HG03378 (cell line): ENCODE measurements around the gene FGGY.
"Not testable (repeated sequence)": the region's sequence is repeated elsewhere in the genome, so short reads cannot be mapped to it uniquely, and the experiment has no call there.

Source experiments
- ATAC-seq: cut with Tn5 transposase; IDR thresholded peaks from one replicate; pipeline ENCODE4 v1.9.1; 2021; ENCODE audit warnings: mild to moderate bottlenecking, moderate library complexity; ENCODE audit not compliant: unreplicated experiment

FGGY gene

GRCh38 chr1:59718064-59718988, 421.4 kb downstream of the FGGY start:
- no peak for ATAC-seq

- no peak for ATAC-seq
These were observed 422.1 kb downstream of the FGGY start for GRCh38 chr1:59718989-59719360.

- no peak for ATAC-seq
These were observed 423.6 kb downstream of the FGGY start for GRCh38 chr1:59720326-59721115.

GRCh38 chr1:59730302-59730701, 433.4 kb downstream of the FGGY start:
- ATAC-seq, result no peak

GRCh38 chr1:59730759-59731478, 434.0 kb downstream of the FGGY start:
- no peak for ATAC-seq

GRCh38 chr1:59731591-59731990, 434.7 kb downstream of the FGGY start:
- ATAC-seq, result no peak

GRCh38 chr1:59732214-59732955, 435.5 kb downstream of the FGGY start:
- ATAC-seq, result no peak

- no peak for ATAC-seq
These were observed 436.7 kb downstream of the FGGY start for GRCh38 chr1:59733443-59734141.

- not testable (repeated sequence) for ATAC-seq
These were observed 439.0 kb downstream of the FGGY start for GRCh38 chr1:59735927-59736326.

GRCh38 chr1:59736744-59737143, 439.9 kb downstream of the FGGY start:
- no peak for ATAC-seq

GRCh38 chr1:59737638-59738037, 440.7 kb downstream of the FGGY start:
- no peak for ATAC-seq

GRCh38 chr1:59738152-59738551, 441.3 kb downstream of the FGGY start:
- ATAC-seq, result no peak

GRCh38 chr1:59738591-59739015, 441.7 kb downstream of the FGGY start:
- no peak for ATAC-seq

GRCh38 chr1:59739111-59739510, 442.2 kb downstream of the FGGY start:
- ATAC-seq, result no peak

- no peak for ATAC-seq
These were observed 445.6 kb downstream of the FGGY start for GRCh38 chr1:59742526-59742925.

- no peak for ATAC-seq
These were observed 446.6 kb downstream of the FGGY start for GRCh38 chr1:59743324-59744091.

GRCh38 chr1:59747420-59748024, 450.6 kb downstream of the FGGY start:
- no peak for ATAC-seq

- ATAC-seq, result no peak
These were observed 451.2 kb downstream of the FGGY start for GRCh38 chr1:59748123-59748522.
